ENCODE measurements around the gene NTRK1. TPM values are rescaled to one million over a fixed set of nuclear protein-coding genes. Genes with fewer than 3 reads are reported as not detected.

Gene NTRK1
- total RNA-seq, 1 donor from 2014 or later: not detected

GRCh38 chr1:156875341-156875615 is 14.6 kb downstream of the NTRK1 start:
- no peak for DNase-seq (ENCODE audit: low spot score)
- Mint-ChIP-seq H3K4me1 (ENCODE audit: low read depth) (peaks cover 8% of the 10 kb centered on the region), H3K36me3 (ENCODE audit: low read depth) (no peaks in the 10 kb centered on the region), H3K27ac (ENCODE audit: unreplicated experiment) (no peak overlapping the region), H3K4me3 (ENCODE audit: unreplicated experiment) (no peak overlapping the region), H3K27me3 (ENCODE audit: low read depth) (peaks cover 26% of the 10 kb centered on the region), H3K9me3 (ENCODE audit: low read depth) (no peaks in the 10 kb centered on the region)
- no peak for TF ChIP-seq CTCF (IDR thresholded peaks at IDR 0.05)

GRCh38 chr1:156876281-156876680 is 15.6 kb downstream of the NTRK1 start:
- no peaks in the 10 kb centered on the region for H3K9me3 Mint-ChIP-seq (ENCODE audit: low read depth)
- no peak for DNase-seq (ENCODE audit: low spot score)
- H3K27ac Mint-ChIP-seq (ENCODE audit: unreplicated experiment): no peak overlapping the region
- H3K4me3 Mint-ChIP-seq (ENCODE audit: unreplicated experiment): no peak overlapping the region
- H3K4me1 Mint-ChIP-seq (ENCODE audit: low read depth): no peaks in the 10 kb centered on the region
- peaks cover 29% of the 10 kb centered on the region for H3K27me3 Mint-ChIP-seq (ENCODE audit: low read depth)
- peak; percentile 18 for TF ChIP-seq CTCF (IDR thresholded peaks at IDR 0.05)
- H3K36me3 Mint-ChIP-seq (ENCODE audit: low read depth): no peaks in the 10 kb centered on the region

- no peak overlapping the region for H3K4me3 Mint-ChIP-seq (ENCODE audit: unreplicated experiment)
- DNase-seq (ENCODE audit: low spot score): no peak
- H3K27me3 Mint-ChIP-seq (ENCODE audit: low read depth): peaks cover 39% of the 10 kb centered on the region
- H3K36me3 Mint-ChIP-seq (ENCODE audit: low read depth): no peaks in the 10 kb centered on the region
- no peak overlapping the region for H3K27ac Mint-ChIP-seq (ENCODE audit: unreplicated experiment)
- TF ChIP-seq CTCF (IDR thresholded peaks at IDR 0.05): no peak
- H3K9me3 Mint-ChIP-seq (ENCODE audit: low read depth): no peaks in the 10 kb centered on the region
- no peaks in the 10 kb centered on the region for H3K4me1 Mint-ChIP-seq (ENCODE audit: low read depth)
Observed at GRCh38 chr1:156877433-156878170, 16.9 kb downstream of the NTRK1 start.

GRCh38 chr1:156879876-156880275 is 19.2 kb downstream of the NTRK1 start:
- Mint-ChIP-seq H3K9me3 (ENCODE audit: low read depth) (no peaks in the 10 kb centered on the region), H3K4me3 (ENCODE audit: unreplicated experiment) (no peak overlapping the region), H3K27me3 (ENCODE audit: low read depth) (peaks cover 54% of the 10 kb centered on the region), H3K36me3 (ENCODE audit: low read depth) (no peaks in the 10 kb centered on the region), H3K27ac (ENCODE audit: unreplicated experiment) (no peak overlapping the region), H3K4me1 (ENCODE audit: low read depth) (no peaks in the 10 kb centered on the region)
- no peak for TF ChIP-seq CTCF (IDR thresholded peaks at IDR 0.05)
- DNase-seq (ENCODE audit: low spot score): no peak

GRCh38 chr1:156880473-156880872 is 19.8 kb downstream of the NTRK1 start:
- Mint-ChIP-seq H3K4me1 (ENCODE audit: low read depth) (no peaks in the 10 kb centered on the region), H3K4me3 (ENCODE audit: unreplicated experiment) (no peak overlapping the region), H3K27ac (ENCODE audit: unreplicated experiment) (no peak overlapping the region), H3K36me3 (ENCODE audit: low read depth) (no peaks in the 10 kb centered on the region), H3K9me3 (ENCODE audit: low read depth) (no peaks in the 10 kb centered on the region), H3K27me3 (ENCODE audit: low read depth) (peaks cover 54% of the 10 kb centered on the region)
- no peak for DNase-seq (ENCODE audit: low spot score)
- TF ChIP-seq CTCF (IDR thresholded peaks at IDR 0.05): no peak

All from chondrocyte (in vitro differentiated cells).